Gastrocnemius medialis (tissue), 4 donors: ENCODE results near the gene TMOD3. TPM values are rescaled to one million over a fixed set of nuclear protein-coding genes. Genes with fewer than 3 reads are reported as not detected.

Experiments
- ATAC-seq, 2 donors: fragments of 150-250 bp; one replicate each; pipeline ENCODE4 v1.9.1; 2016
- DNase-seq, 2 donors: peaks; one replicate each; pipeline ENCODE4 v3.0.0-alpha.2; 2019
- H3K27ac ChIP-seq, 4 donors: fragments of 200-600 bp; sonication (generic); 1 replicate in 1 of 4; 2 replicates in 3 of 4; pipeline ENCODE4 v1.5.1; 2016 to 2018; ENCODE audit warnings: mild to moderate bottlenecking in 2 of 4, moderate library complexity in 1 of 4
- H3K27me3 ChIP-seq, 3 donors: fragments of 200-600 bp; sonication (generic) in 2 of 3; 1 replicate in 1 of 3; 2 replicates in 2 of 3; pipeline versions ENCODE4 v1.5.1 to v1.6.0; 2016 to 2019; ENCODE audit warnings: mild to moderate bottlenecking in 1 of 3, moderate library complexity in 1 of 3
- H3K36me3 ChIP-seq, 2 donors: fragments of 200-600 bp; sonication (generic) in 1 of 2; one replicate each; pipeline ENCODE4 v1.5.1; 2017 to 2018
- H3K4me1 ChIP-seq, 2 donors: fragments of 200-600 bp; sonication (generic) in 1 of 2; one replicate each; pipeline ENCODE4 v1.5.1; 2016 to 2017; ENCODE audit warnings: mild to moderate bottlenecking in 2 of 2
- H3K4me3 ChIP-seq, 4 donors: fragments of 200-600 bp; sonication (generic) in 3 of 4; 1 replicate in 1 of 4; 2 replicates in 3 of 4; pipeline ENCODE4 v1.5.1; 2016 to 2019; ENCODE audit warnings: mild to moderate bottlenecking in 2 of 4
- H3K9me3 ChIP-seq, 3 donors: fragments of 200-600 bp; sonication (generic) in 2 of 3; 1 replicate in 1 of 3; 2 replicates in 2 of 3; pipeline ENCODE4 v1.5.1; 2016 to 2019
- CTCF ChIP-seq, 5 experiments: fragments of 450-650 bp in 3 of 5; fragments of 200-600 bp in 2 of 5; sonication (generic) in 2 of 5; IDR thresholded peaks in 4 of 5; conservative IDR thresholded peaks in 1 of 5; 1 replicate in 4 of 5; 2 replicates in 1 of 5; pipeline ENCODE4 v1.5.1; 2016 to 2019; ENCODE audit warnings: antibody characterized with exemption in 5 of 5, mild to moderate bottlenecking in 3 of 5, moderate library complexity in 3 of 5
- POLR2A ChIP-seq, 2 donors: fragments of 450-650 bp; IDR thresholded peaks; one replicate each; pipeline ENCODE4 v1.6.1; 2017; ENCODE audit warnings: antibody characterized with exemption in 2 of 2, mild to moderate bottlenecking in 2 of 2, moderate library complexity in 2 of 2
- in situ Hi-C, 4 donors: fragments of 200-750 bp; cut with MboI; loops; one replicate each; pipeline versions ENCODE4 v1.15.0 to v1.8.0; 2017; ENCODE audit warnings: low sequenced_read_pairs in 4 of 4
- intact Hi-C: fragments of 100-400 bp; cut with DNase I; formaldehyde crosslinking; loops from one replicate; pipeline ENCODE4 v1.15.1; 2023; ENCODE audit warnings: low total_unique reads
- total RNA-seq, 4 donors: library from RNA; depleted of rRNA; stranded (reverse); fragments of >200 nt; gene quantifications; one replicate each; pipeline versions ENCODE4 v1.1.0 to v1.2.3, GENCODE V29; 2016

Gene TMOD3
- total RNA-seq, 4 donors from 2014 or later, result 6.2 to 9.2 (median 6.7) TPM

- ATAC-seq, result no peak
- H3K27ac ChIP-seq, result no peak overlapping the region
These were observed 108.8 kb downstream of the TMOD3 start for GRCh38 chr15:51938286-51938685.

DNA sequence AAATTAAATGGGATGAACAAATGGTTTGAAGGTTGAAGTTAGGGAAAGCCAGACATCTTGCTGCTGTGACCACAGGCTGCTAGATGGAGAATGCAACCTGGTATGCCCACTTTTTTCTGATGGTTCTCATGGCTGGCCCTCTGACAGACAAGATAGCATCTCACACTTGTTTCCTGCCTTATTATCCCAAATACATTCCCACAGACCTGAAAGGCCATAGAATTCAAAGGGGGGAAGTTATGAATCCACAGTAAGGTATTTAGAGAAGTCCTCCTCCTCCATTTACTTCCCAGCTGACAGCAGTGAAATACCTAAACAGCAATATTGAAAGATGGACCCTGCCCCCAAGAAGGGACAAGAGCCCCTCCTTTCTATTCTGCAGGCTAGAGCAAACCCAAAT is 109.8 kb downstream of the TMOD3 start:
- ATAC-seq (no peak), DNase-seq (no peak)
- no peaks in the 10 kb centered on the region for H3K27me3 ChIP-seq
- H3K27ac ChIP-seq, result no peak overlapping the region
- TF ChIP-seq CTCF (IDR thresholded peaks at IDR 0.05 in 4 of 5, conservative IDR thresholded peaks at IDR 0.05 in 1 of 5) (no peak), POLR2A (IDR thresholded peaks at IDR 0.05) (no peak)
- intact Hi-C loops (no loop called here), in situ Hi-C loops (no loop called here)
- H3K9me3 ChIP-seq, result no peaks in the 10 kb centered on the region
- no peak overlapping the region for H3K4me3 ChIP-seq
- H3K36me3 ChIP-seq, result peaks cover 0 to 6% of the 10 kb centered on the region in 2 donors
- peaks cover 7 to 15% of the 10 kb centered on the region in 2 donors for H3K4me1 ChIP-seq

More at GRCh38 chr15:51938286-51938685, 108.8 kb downstream of the TMOD3 start:
- TF ChIP-seq POLR2A (IDR thresholded peaks at IDR 0.05) (no peak), CTCF (IDR thresholded peaks at IDR 0.05 in 4 of 5, conservative IDR thresholded peaks at IDR 0.05 in 1 of 5) (no peak)
- intact Hi-C loops (no loop called here), in situ Hi-C loops (no loop called here)
- Histone ChIP-seq H3K4me1 (peaks cover 7 to 15% of the 10 kb centered on the region in 2 donors), H3K9me3 (no peaks in the 10 kb centered on the region), H3K27me3 (no peaks in the 10 kb centered on the region), H3K36me3 (peaks cover 0 to 6% of the 10 kb centered on the region in 2 donors), H3K4me3 (no peak overlapping the region)
- no peak for DNase-seq

DNA sequence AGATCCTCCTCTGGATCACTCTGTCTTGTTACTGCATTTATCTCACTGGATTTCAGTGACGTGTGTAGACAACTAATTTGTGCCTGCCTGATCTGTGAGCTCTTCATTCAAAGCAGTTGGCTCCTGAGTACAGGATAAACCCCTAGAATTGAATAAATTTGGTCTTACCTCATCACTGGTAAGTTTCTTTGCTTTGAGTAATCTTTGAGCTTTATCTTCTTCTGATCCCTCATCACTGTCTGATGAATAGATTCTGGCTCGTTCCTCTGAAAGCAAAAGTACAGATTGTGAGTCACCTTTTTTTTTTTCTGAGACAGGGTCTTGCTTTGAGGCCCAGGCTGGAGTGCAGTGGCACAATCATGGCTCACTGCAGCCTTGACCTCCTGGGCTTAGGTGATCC is 117.7 kb downstream of the TMOD3 start:
- H3K27me3 ChIP-seq, result no peaks in the 10 kb centered on the region
- TF ChIP-seq POLR2A (IDR thresholded peaks at IDR 0.05) (no peak), CTCF (IDR thresholded peaks at IDR 0.05 in 4 of 5, conservative IDR thresholded peaks at IDR 0.05 in 1 of 5) (no peak)
- intact Hi-C loops (no loop called here), in situ Hi-C loops (no loop called here)
- DNase-seq, result no peak
- peaks cover 0 to 57% of the 10 kb centered on the region in 2 donors for H3K36me3 ChIP-seq
- H3K4me3 ChIP-seq, result no peak overlapping the region
- no peak overlapping the region for H3K27ac ChIP-seq
- ATAC-seq, result no peak
- H3K4me1 ChIP-seq, result peaks cover 5 to 6% of the 10 kb centered on the region in 2 donors
- no peaks in the 10 kb centered on the region for H3K9me3 ChIP-seq

DNA sequence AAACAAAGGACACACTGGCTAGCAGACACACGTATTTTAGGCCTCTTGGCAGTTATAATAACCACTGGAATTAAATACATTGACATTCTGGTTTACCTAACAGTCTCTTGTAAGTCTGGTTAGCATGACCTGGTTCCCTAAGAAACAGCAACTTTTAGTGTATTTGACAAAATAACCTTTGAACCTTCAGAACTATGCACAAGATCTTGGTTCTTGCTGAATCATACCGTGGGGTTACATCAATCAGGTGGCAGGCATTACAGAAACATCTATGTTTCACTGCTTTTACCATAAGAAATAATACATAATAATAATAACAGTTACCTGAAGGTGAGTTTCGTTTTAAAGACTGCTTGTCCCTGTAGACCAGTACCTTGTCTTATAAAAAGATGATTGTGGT is 123.4 kb downstream of the TMOD3 start:
- DNase-seq (no peak), ATAC-seq (no peak)
- no peaks in the 10 kb centered on the region for H3K4me1 ChIP-seq
- in situ Hi-C loops, result no loop called here
- H3K27ac ChIP-seq, result no peak overlapping the region
- intact Hi-C loops, result no loop called here
- peaks cover 0 to 64% of the 10 kb centered on the region in 2 donors for H3K36me3 ChIP-seq
- no peaks in the 10 kb centered on the region for H3K27me3 ChIP-seq
- no peak overlapping the region for H3K4me3 ChIP-seq
- H3K9me3 ChIP-seq, result no peaks in the 10 kb centered on the region
- no peak for TF ChIP-seq POLR2A (IDR thresholded peaks at IDR 0.05)
- TF ChIP-seq CTCF (IDR thresholded peaks at IDR 0.05 in 4 of 5, conservative IDR thresholded peaks at IDR 0.05 in 1 of 5), result no peak

- intact Hi-C loops (no loop called here), in situ Hi-C loops (no loop called here)
- Histone ChIP-seq H3K27me3 (no peaks in the 10 kb centered on the region), H3K9me3 (no peaks in the 10 kb centered on the region), H3K4me1 (no peaks in the 10 kb centered on the region), H3K36me3 (peaks cover 0 to 55% of the 10 kb centered on the region in 2 donors), H3K27ac (no peak overlapping the region), H3K4me3 (no peak overlapping the region)
- no peak for ATAC-seq
- no peak for DNase-seq
- TF ChIP-seq POLR2A (IDR thresholded peaks at IDR 0.05), result no peak
- no peak for TF ChIP-seq CTCF (IDR thresholded peaks at IDR 0.05 in 4 of 5, conservative IDR thresholded peaks at IDR 0.05 in 1 of 5)
These were observed 126.1 kb downstream of the TMOD3 start for GRCh38 chr15:51955504-51955903.
